Kidney tubule cell (primary cell): ENCODE data around the gene ALOX15B.
"Not testable (repeated sequence)": the region's sequence is repeated elsewhere in the genome, so short reads cannot be mapped to it uniquely, and the experiment has no call there.

Experiments
- DNase-seq: peaks from one replicate; pipeline ENCODE4 v3.0.0-alpha.2; 2018; ENCODE audit warnings: low spot score

Gene ALOX15B

DNA sequence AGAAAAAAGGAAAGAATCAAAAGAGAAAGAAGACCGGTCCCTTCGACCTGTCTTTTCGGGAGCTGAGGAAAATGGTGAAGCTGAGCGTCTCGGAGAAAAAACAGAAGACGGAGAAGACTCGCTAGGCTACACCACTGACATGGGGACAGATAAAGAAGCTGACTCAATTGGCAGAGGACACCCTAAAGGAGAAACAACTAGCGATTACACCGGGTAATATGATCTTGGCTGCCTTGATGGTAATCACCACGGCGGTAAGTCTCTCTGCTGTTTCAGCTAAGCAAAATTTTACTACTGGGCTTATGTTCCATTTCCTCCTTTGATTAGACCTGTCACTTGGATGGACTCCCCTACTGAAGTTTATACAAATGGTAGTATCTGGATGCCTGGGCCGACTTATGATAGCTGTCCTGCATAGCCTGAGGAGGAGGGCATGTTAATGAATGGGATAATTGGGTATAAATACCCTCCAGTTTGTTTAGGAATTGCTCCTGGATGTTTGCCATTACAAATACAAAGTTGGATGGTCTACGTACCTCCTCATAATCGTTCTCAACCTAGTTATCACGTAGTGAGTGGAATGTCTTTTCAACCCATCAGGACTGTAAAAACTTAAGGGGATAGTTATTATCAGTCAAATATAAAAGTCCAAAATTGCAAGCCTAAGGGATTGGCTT, 24.1 kb downstream of the ALOX15B start:
- DNase-seq = no peak

DNA sequence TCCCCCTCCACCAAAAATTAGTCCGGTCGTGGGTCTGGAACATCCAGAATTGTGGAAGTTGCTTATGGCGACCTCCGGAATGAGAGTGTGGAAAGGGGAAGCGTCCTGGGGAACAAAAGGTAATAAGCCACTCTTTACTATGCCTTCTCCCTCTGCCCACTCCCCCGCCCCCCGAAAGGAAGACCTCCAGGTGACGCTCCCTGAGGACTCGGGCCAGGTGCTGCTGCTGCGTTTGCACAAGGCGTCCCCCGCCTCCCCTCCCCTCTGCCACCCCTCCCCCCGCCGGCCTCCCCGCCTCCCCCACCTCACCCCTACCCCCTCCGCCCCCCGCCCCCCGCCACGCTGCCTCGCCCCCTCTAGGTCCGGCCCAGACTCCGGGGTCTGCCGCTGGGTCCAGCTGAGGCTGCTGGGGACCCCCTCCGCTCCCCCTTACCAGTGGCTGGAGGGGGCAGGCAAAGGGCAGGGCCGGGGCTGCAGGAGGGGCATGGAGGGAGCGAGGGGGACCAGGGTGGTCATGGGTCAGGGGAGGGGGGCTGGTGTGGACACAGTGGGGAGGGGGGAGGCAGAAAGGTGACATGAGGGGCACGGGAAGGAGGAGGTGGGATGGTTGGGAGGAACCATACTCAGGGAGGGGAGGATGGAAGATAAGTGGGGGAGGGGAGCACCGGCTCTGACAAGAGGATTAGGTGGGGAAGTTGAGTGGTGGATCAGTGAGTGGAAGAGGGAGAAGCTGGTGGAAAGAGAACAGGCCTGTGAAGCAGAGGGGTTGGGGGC, 25.1 kb downstream of the ALOX15B start:
- DNase-seq = no peak

GRCh38 chr17:8064561-8065019, 25.7 kb downstream of the ALOX15B start:
- no peak for DNase-seq

DNA sequence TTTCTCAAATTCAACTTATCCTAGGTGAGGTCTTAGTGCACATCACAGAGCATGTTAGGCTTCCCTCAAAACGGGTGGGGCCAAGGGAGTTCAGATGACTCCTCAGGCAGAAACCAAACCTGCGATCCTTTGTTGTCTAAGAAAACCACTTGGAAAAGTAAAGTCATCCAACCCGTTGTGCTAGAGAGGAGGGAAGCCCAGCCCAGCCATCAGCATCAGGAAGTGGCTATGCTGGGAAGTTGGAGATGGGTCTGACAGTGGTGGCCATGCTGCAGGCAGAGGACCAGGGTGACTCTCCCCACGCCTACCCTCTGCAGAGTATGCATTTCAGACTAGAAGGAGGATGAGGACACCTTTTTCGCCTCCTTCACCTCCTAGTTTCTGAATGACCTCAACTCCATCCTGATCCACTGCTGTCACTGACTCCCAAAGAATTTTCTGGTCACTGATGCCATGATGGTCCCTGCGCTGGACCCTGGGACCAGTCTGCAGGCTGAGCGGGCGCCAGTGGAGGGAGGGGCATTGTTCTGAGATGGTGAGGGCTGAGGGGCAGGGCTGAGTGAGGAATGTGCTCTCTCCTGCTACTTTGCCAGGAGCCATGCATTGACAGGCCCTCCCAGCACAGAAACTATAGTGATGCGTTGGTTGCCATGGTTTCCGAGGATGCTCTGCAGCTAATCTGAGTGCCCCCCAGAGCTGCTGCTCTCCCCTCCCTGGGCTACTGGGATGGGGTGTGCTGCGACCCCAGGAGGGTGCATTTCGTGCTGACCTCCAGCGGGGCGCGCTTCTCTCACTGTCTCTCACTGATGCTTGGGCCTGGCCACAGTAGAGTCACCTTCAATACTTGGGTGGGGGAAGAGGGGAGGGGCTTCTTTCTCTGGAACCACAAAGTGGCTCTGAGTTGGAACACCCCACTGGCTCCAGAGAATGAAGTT, 28.2 kb downstream of the ALOX15B start:
- DNase-seq = no peak

- DNase-seq = no peak
Observed at GRCh38 chr17:8067806-8068205, 28.9 kb downstream of the ALOX15B start.

DNA sequence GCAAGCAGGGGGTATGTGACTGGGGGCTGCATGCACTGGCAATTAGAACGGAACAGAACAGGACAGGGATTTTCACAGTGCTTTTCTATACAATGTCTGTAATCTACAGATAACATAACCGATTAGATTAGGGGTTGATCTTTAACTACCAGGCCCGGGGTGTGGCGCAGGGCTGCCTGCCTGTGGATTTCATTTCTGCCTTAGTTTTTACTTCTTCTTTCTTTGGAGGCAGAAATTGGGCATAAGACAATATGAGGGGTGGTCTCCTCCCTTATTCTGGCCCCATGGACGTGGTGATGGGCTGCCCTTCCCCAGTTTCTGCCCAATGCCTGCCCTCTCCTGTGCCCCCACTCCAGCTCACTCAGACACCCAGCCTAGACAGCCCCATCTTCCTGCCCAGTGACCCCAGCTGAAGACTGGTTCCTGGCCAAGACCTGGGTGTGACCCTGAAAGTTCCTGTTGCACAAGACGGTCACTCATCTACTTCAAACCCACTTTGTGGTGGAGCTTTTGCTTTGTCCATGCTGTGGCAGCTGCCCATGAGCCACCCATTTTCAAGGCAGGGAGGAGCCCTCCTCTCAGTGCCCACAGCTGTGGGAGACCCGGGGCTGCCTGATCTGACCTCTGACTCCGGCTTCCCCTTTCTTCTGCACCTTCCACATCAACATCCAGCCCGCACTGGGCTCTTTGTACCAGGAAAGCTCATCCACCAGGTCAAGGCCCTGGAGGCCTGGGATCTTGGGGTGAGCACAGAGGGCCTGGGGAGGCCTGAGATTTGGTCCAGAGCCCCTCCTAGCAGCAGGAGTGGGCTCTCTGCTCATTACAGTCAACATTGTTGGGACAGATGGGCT, 30.1 kb downstream of the ALOX15B start:
- DNase-seq = no peak

DNA sequence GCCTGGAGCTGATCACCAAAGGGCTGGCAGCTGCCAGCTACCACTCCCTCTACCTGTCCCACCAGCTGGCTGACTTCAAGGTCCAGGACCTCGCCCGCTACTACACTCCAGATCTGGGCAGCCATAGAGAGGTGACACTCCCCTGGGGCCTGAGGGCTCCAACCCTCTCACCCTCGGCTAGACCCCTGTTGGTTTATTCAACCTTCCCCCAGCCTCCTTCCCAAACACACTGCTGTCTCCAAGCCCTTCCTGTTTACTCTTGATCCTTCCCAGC, 30.7 kb downstream of the ALOX15B start:
- DNase-seq = no peak

GRCh38 chr17:8071496-8071895, 32.6 kb downstream of the ALOX15B start:
- no peak for DNase-seq

GRCh38 chr17:8072341-8072728, 33.5 kb downstream of the ALOX15B start:
- no peak for DNase-seq

DNA sequence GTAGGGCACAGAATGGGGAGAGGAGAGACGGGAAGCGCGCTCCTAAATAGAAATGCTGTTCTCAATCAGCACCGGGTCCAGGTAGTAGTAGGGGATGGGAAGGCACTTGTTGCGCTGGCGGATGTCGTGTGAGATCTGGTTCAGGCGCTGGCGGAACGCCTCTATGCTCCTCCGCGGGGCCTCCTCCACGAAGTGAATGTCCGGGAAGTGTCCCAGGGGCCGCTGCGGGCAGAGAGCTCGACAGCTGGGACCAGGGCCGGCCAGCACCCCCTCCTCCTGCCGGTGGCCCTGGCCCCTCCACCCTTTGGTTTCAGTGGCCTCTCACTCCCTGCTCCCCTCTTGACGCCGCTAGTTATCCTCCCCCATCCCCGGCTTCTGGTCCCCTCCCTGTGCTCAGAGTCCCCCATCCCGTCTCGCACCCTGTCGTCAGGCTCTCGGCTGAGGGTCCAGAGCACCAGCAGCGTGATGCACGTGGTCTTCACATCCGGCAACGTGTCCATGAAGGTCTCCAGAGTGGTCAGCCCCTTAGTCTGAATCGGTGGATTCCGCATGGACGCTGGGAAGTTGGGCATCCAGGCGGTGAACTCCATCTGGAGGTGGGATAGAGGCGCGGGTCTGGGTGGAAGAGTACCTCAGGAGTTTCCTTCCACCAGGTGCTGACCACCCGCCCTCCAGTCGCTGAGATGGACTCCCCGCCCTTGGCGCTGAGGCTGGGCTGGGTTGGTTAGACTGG, 34.0 kb downstream of the ALOX15B start:
- no peak for DNase-seq

GRCh38 chr17:8073627-8074484, 35.0 kb downstream of the ALOX15B start:
- peak; percentile 77 for DNase-seq

DNA sequence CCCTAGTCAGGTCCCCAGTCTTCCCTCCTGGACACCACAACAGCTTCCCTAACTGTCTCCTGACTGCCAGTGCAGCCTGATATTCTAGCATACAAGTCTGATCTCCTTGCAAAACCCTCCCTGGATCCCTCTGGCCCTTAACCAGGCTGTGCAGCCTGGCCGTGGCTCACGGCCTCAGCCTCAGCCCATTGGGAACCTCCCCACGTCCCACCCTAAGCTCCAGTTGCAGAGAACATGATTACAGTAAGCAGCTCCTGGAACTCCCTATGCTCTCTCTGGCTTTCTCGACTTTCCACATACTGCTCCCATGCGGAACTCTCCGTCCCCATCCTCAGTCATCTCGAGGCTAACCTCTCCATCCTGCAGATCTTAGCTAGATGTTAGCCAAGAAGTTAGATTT, 35.7 kb downstream of the ALOX15B start:
- no peak for DNase-seq

- DNase-seq = no peak
Observed at GRCh38 chr17:8075081-8075480, 36.2 kb downstream of the ALOX15B start.

DNA sequence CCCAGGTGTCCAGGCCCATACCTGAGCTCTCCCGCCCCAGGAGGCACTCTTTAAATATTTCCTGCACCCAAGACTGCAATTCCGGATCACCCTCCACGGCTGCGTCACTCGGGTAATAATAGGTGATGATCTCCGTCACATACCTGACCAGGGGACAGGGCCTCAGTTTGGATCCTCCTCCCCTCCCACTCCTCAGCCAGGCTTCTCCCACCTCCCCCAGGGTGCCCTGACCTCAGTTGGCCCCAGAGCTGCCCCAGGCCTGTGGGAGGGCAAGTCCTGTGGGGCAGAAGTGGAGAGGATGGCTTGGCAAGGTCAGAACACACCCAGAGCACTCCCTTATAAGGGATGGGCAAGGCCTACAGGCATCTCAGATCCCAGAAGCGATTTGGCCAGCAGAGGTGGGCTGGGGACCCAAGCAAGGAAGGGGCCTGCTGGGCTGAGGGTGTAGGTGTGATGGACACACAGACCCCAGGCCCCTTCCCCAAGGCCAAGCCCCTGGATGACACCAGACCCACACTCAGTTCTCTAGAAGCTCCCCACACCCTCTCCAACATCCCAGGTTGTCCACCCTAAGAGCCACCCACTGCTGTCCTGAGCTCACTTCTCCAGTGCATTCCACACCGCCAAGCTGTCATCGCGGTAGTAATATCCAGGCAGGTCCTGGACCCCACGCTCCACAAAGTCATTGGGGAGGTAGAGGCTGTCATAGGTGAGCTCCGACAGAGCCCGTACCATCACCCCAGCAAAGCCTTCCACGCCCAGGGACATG, 36.9 kb downstream of the ALOX15B start:
- DNase-seq = no peak

DNA sequence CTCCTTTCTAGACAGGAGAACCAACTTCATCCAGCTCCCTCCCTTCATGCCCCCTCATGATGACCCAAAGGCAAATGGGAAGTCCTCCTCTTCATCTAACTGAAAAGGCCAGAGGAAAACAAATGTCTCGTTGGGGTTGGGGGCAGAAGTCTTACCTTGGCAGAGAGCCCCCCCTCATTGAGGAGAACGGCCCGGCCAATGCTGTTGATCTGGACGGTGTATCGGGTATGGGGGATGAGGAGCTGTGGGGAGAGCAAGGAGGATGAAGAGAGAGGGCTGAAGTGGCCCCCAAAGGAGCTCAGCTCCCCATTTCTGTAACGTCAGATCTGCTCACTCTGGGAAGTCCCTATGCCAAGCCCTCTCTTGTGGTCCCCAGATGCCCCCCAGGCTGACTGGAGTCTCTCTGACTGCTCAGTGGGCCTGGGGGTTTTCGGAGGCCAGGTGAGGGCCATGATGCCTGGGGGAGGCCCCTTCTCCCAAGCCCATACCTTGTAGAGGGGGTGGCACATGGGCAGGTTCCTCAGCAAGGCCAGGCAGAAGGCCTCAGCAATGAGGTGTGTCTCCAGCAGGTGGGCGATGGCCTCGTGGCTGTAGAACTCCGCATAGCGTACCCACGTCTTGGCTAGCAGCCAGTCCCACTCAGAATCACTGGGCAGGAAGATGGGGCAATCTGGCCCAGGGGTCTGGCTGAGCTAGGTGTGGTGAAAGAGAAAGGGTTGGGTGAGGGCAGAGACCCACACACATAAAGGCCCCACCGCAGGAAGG, 37.8 kb downstream of the ALOX15B start:
- no peak for DNase-seq

- DNase-seq = not testable (repeated sequence)
Observed at GRCh38 chr17:8077939-8078338, 39.1 kb downstream of the ALOX15B start.

DNA sequence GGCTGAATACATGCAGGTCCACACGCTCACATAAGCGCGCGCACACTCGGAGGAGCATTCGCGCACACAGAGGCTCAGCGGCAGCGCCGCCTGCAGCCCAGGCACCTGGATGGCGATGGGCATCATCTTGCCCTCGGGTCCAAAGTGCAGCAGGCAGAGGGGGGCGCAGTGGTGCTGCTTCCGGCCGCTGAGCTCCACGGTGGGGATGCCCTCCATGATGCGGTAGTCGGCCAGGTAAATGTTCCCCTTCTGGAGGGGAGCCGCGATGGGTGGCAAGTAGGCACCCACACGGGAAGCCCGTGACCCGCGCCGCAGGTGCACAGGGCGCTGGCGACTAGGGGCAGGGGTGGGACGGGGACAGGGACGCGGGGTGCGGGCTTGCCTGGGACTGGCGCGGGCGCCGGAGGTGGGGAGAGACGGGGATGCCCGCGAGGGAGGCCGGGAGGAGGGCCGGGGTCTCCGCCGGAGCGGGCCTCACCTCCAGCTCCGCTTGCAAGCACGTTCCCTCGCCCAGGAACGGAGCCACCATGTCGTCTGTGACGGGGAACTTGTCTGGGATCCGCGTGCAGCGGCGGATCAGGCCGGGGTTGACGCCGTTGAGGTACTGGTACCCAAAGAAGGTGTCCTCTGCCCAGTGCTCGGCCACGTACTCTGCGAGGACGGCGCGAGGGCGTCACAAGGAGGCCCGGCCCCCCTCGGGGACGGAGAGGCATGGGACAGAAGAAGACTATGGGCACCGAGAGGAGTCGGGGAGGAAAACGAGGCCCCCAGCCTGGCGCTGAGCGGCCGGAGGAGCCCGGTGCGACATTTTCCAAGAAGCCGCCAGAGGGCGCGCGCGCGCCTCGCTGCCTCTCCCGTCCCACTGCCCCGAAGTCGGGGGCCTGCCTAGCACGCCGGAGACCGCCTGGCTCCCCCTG, 40.7 kb downstream of the ALOX15B start:
- DNase-seq = peak; percentile 75
